Keratinocyte (primary cell): ENCODE results near the gene TEX38.

Experiments
- CTCF ChIP-seq, 3 experiments: IDR thresholded peaks in 1 of 3; conservative IDR thresholded peaks in 1 of 3; optimal IDR thresholded peaks in 1 of 3; 2 replicates in 2 of 3; 3 replicates in 1 of 3; pipeline versions ENCODE3 to v1.5.1; 2011; ENCODE audit warnings: low read length in 3 of 3, mild to moderate bottlenecking in 3 of 3, moderate library complexity in 2 of 3, control low read depth in 1 of 3, inconsistent platforms in 1 of 3; ENCODE audit not compliant: insufficient read depth in 2 of 3; ENCODE audit errors: extremely low read depth in 1 of 3
- EZH2 ChIP-seq: IDR thresholded peaks from one replicate; pipeline ENCODE4 v1.6.1; 2012; ENCODE audit warnings: inconsistent platforms, mild to moderate bottlenecking, low read length, moderate library complexity

- no peak for TF ChIP-seq EZH2
- TF ChIP-seq CTCF (optimal IDR thresholded peaks at IDR 0.05 in 1 of 3, IDR thresholded peaks at IDR 0.05 in 1 of 3, conservative IDR thresholded peaks at IDR 0.05 in 1 of 3; ENCODE audit: extremely low read depth in 1 of 3, insufficient read depth in 2 of 3, low read length in 3 of 3): no peak
These were observed 25.4 kb downstream of the TEX38 start for GRCh38 chr1:46697053-46697452.
